ENCODE results near the gene TMEM9. TPM values are rescaled to one million over a fixed set of nuclear protein-coding genes. Genes with fewer than 3 reads are reported as not detected.
A peak's percentile ranks its signal among the peaks of the same experiment; 100 is the strongest.

Gene TMEM9
- total RNA-seq, 1 experiment from 2014 or later: 110 TPM

GRCh38 chr1:201093561-201093960 lies 60.7 kb downstream of the TMEM9 start:
- no peaks in the 10 kb centered on the region for H3K9me3 ChIP-seq (replicated peaks)
- no peaks in the 10 kb centered on the region for H3K36me3 ChIP-seq

GRCh38 chr1:201092738-201093137 lies 61.5 kb downstream of the TMEM9 start:
- Histone ChIP-seq H3K9me3 (replicated peaks) (no peaks in the 10 kb centered on the region), H3K36me3 (no peaks in the 10 kb centered on the region), H3K27ac (no peak overlapping the region), H3K4me1 (replicated peaks) (no peaks in the 10 kb centered on the region), H3K27me3 (replicated peaks) (no peaks in the 10 kb centered on the region; the same call in 1 of the 2 replicates), H3K4me3 (no peak overlapping the region)
- DNase-seq (ENCODE audit: low read depth in 1 of 2, low spot score in 2 of 2): no peak

More at GRCh38 chr1:201093561-201093960, 60.7 kb downstream of the TMEM9 start:
- no peak overlapping the region for H3K4me3 ChIP-seq
- no peak overlapping the region for H3K27ac ChIP-seq
- no peak for DNase-seq (ENCODE audit: low read depth in 1 of 2, low spot score in 2 of 2)
- H3K27me3 ChIP-seq (replicated peaks): no peaks in the 10 kb centered on the region; the same call in 1 of the 2 replicates
- no peaks in the 10 kb centered on the region for H3K4me1 ChIP-seq (replicated peaks)

DNA sequence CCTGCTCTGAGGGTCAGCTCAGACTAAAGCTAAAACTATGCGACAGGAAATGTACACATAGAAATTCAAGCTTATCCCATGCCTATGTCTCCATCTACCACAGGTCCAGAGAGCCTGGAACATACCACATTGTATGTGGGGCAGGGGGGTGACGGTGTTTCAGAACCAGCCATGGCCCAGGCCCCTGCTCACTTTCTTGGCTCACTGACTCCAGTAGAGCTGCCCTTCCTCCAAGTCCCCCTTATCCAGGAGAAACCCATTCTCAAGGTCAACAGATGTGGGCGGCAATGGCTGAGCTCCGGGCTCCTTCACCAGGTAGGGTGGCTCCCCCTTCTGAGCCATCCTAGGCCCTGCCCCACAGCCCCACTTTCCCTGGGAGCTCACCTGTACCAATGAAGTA lies 63.0 kb downstream of the TMEM9 start:
- H3K27ac ChIP-seq: no peak overlapping the region
- DNase-seq (ENCODE audit: low read depth in 1 of 2, low spot score in 2 of 2): no peak
- no peaks in the 10 kb centered on the region for H3K36me3 ChIP-seq
- H3K9me3 ChIP-seq (replicated peaks): no peaks in the 10 kb centered on the region
- no peaks in the 10 kb centered on the region for H3K4me1 ChIP-seq (replicated peaks)
- no peaks in the 10 kb centered on the region; the same call in 1 of the 2 replicates for H3K27me3 ChIP-seq (replicated peaks)
- H3K4me3 ChIP-seq: no peak overlapping the region

DNA sequence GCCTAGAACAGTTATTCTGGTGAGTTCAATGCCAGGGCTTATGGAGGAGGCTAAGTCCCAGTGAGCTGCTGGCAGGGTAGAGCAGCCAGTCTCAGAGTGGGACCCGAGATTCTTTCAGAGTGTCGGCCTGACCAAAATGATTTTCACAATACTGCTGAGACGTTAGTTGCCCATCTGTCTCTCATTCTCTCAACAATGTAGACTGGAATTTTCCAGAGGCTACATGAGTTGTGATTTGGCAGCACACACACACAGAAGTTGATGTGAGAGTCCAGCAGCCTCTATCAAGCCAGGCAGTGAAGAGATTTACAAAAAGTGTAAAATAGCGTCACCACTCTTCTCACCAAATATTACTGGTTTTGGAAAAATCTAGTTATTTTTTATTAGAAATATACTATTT lies 63.7 kb downstream of the TMEM9 start:
- Histone ChIP-seq H3K27me3 (replicated peaks) (no peaks in the 10 kb centered on the region; the same call in 1 of the 2 replicates), H3K9me3 (replicated peaks) (no peaks in the 10 kb centered on the region), H3K36me3 (no peaks in the 10 kb centered on the region), H3K4me1 (replicated peaks) (no peaks in the 10 kb centered on the region), H3K4me3 (no peak overlapping the region), H3K27ac (no peak overlapping the region)
- no peak for DNase-seq (ENCODE audit: low read depth in 1 of 2, low spot score in 2 of 2)

GRCh38 chr1:201089596-201089995 lies 64.7 kb downstream of the TMEM9 start:
- H3K27ac ChIP-seq: no peak overlapping the region
- no peaks in the 10 kb centered on the region for H3K4me1 ChIP-seq (replicated peaks)
- H3K36me3 ChIP-seq: no peaks in the 10 kb centered on the region
- no peak for DNase-seq (ENCODE audit: low read depth in 1 of 2, low spot score in 2 of 2)
- H3K27me3 ChIP-seq (replicated peaks): no peaks in the 10 kb centered on the region; the same call in 1 of the 2 replicates
- H3K4me3 ChIP-seq: no peak overlapping the region
- no peaks in the 10 kb centered on the region; the same call in 1 of the 2 replicates for H3K9me3 ChIP-seq (replicated peaks)

GRCh38 chr1:201088901-201089525 lies 65.3 kb downstream of the TMEM9 start:
- no peak overlapping the region for H3K27ac ChIP-seq
- no peaks in the 10 kb centered on the region for H3K36me3 ChIP-seq
- peaks cover 2% of the 10 kb centered on the region; the same call in 1 of the 2 replicates for H3K27me3 ChIP-seq (replicated peaks)
- no peak for DNase-seq (ENCODE audit: low read depth in 1 of 2, low spot score in 2 of 2)
- no peak overlapping the region for H3K4me3 ChIP-seq
- H3K4me1 ChIP-seq (replicated peaks): no peaks in the 10 kb centered on the region
- H3K9me3 ChIP-seq (replicated peaks): no peaks in the 10 kb centered on the region; the same call in 1 of the 2 replicates

DNA sequence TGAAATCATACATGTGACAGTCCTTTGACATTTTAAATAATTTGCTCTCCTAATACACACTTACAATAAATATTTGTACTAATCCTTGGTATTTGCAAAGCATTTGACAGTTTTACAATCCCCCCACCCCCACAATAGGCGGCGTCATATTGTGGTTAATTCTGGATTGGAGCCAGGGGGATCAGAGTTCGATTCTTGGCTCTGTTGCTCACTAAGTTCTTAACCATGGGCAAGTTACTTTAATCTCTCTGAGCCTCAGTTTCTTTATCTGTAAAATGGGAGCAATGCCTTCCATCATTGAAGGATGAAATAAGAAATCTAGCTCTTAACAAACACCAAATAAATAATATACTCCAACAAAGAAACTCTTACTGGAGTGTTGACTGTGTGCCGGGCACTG lies 65.9 kb downstream of the TMEM9 start:
- H3K27me3 ChIP-seq (replicated peaks): peaks cover 8% of the 10 kb centered on the region; the same call in 1 of the 2 replicates
- H3K36me3 ChIP-seq: no peaks in the 10 kb centered on the region
- no peaks in the 10 kb centered on the region for H3K4me1 ChIP-seq (replicated peaks)
- no peak overlapping the region for H3K4me3 ChIP-seq
- H3K9me3 ChIP-seq (replicated peaks): no peaks in the 10 kb centered on the region; the same call in 1 of the 2 replicates
- no peak overlapping the region for H3K27ac ChIP-seq
- DNase-seq (ENCODE audit: low read depth in 1 of 2, low spot score in 2 of 2): no peak

GRCh38 chr1:201085902-201086735 lies 68.2 kb downstream of the TMEM9 start:
- no peaks in the 10 kb centered on the region for H3K4me1 ChIP-seq (replicated peaks)
- H3K9me3 ChIP-seq (replicated peaks): no peaks in the 10 kb centered on the region; the same call in 1 of the 2 replicates
- H3K36me3 ChIP-seq: no peaks in the 10 kb centered on the region
- H3K4me3 ChIP-seq: no peak overlapping the region
- peaks cover 8% of the 10 kb centered on the region; the same call in 1 of the 2 replicates for H3K27me3 ChIP-seq (replicated peaks)
- DNase-seq (ENCODE audit: low read depth in 1 of 2, low spot score in 2 of 2): peak; percentile 38 to 55
- H3K27ac ChIP-seq: no peak overlapping the region

Other genes with a start within 250 kb of the TMEM9 start
- 1.1 and 1.7 TPM in 2 replicates for gene KIF21B, start 130.8 kb downstream of the TMEM9 start, total RNA-seq (2014; rRNA removed; shearing (Covaris generic))
- not detected in 2 replicates for gene CACNA1S, start 42.0 kb downstream of the TMEM9 start, total RNA-seq (2014; rRNA removed; shearing (Covaris generic))
- not detected in 2 replicates for gene ASCL5, start 27.3 kb downstream of the TMEM9 start, total RNA-seq (2014; rRNA removed; shearing (Covaris generic))
- 0.03 TPM in 1 of 2 replicates, not detected in the other for gene IGFN1, start 36.4 kb upstream of the TMEM9 start, total RNA-seq (2014; rRNA removed; shearing (Covaris generic))
- not detected in 2 replicates for gene PKP1, start 129.0 kb upstream of the TMEM9 start, total RNA-seq (2014; rRNA removed; shearing (Covaris generic))
- gene TNNT2, start 223.2 kb upstream of the TMEM9 start, total RNA-seq (2014; rRNA removed; shearing (Covaris generic)): not detected in 2 replicates
- gene LAD1, start 244.8 kb upstream of the TMEM9 start, total RNA-seq (2014; rRNA removed; shearing (Covaris generic)): not detected in 2 replicates